ENCODE measurements around the gene CRISPLD2.

GRCh38 chr16:84839956-84840355 is 20.2 kb downstream of the CRISPLD2 start:
- TF ChIP-seq POLR2A (IDR thresholded peaks at IDR 0.05) (no peak), EP300 (IDR thresholded peaks at IDR 0.05) (no peak), POLR2AphosphoS5 (IDR thresholded peaks at IDR 0.05) (no peak)
- TF ChIP-seq, protein P1, sequence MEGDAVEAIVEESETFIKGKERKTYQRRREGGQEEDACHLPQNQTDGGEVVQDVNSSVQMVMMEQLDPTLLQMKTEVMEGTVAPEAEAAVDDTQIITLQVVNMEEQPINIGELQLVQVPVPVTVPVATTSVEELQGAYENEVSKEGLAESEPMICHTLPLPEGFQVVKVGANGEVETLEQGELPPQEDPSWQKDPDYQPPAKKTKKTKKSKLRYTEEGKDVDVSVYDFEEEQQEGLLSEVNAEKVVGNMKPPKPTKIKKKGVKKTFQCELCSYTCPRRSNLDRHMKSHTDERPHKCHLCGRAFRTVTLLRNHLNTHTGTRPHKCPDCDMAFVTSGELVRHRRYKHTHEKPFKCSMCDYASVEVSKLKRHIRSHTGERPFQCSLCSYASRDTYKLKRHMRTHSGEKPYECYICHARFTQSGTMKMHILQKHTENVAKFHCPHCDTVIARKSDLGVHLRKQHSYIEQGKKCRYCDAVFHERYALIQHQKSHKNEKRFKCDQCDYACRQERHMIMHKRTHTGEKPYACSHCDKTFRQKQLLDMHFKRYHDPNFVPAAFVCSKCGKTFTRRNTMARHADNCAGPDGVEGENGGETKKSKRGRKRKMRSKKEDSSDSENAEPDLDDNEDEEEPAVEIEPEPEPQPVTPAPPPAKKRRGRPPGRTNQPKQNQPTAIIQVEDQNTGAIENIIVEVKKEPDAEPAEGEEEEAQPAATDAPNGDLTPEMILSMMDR (IDR thresholded peaks at IDR 0.05): no peak

Data from suprapubic skin (tissue), 4 donors.